ENCODE results near the gene MAP1A.

DNA sequence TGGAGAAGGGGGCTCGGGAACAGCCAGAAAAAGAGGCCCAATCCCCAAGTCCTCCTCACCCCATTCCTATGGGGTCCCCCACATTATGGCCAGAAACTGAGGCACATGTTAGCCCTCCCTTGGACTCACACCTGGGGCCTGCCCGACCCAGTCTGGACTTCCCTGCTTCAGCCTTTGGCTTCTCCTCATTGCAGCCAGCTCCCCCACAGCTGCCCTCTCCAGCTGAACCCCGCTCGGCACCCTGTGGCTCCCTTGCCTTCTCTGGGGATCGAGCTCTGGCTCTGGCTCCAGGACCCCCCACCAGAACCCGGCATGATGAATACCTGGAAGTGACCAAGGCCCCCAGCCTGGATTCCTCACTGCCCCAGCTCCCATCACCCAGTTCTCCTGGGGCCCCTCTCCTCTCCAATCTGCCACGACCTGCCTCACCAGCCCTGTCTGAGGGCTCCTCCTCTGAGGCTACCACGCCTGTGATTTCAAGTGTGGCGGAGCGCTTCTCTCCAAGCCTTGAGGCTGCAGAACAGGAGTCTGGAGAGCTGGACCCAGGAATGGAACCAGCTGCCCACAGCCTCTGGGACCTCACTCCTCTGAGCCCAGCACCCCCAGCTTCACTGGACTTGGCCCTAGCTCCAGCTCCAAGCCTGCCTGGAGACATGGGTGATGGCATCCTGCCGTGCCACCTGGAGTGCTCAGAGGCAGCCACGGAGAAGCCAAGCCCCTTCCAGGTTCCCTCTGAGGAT is 10.6 kb downstream of the MAP1A start:
- no peak for TF ChIP-seq POLR2AphosphoS5 (IDR thresholded peaks at IDR 0.05)
- TF ChIP-seq, protein P1, sequence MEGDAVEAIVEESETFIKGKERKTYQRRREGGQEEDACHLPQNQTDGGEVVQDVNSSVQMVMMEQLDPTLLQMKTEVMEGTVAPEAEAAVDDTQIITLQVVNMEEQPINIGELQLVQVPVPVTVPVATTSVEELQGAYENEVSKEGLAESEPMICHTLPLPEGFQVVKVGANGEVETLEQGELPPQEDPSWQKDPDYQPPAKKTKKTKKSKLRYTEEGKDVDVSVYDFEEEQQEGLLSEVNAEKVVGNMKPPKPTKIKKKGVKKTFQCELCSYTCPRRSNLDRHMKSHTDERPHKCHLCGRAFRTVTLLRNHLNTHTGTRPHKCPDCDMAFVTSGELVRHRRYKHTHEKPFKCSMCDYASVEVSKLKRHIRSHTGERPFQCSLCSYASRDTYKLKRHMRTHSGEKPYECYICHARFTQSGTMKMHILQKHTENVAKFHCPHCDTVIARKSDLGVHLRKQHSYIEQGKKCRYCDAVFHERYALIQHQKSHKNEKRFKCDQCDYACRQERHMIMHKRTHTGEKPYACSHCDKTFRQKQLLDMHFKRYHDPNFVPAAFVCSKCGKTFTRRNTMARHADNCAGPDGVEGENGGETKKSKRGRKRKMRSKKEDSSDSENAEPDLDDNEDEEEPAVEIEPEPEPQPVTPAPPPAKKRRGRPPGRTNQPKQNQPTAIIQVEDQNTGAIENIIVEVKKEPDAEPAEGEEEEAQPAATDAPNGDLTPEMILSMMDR (IDR thresholded peaks at IDR 0.05), result no peak
